Motor neuron (in vitro differentiated cells): Measurements from ENCODE around the gene CEP72. TPM values are rescaled to one million over a fixed set of nuclear protein-coding genes. Genes with fewer than 3 reads are reported as not detected.

Source experiments
- total RNA-seq, 8 experiments: library from RNA; unstranded; fragments of 300-600 nt; gene quantifications; 2 replicates each; pipeline versions ENCODE4 v1.2.3 to v1.2.4, GENCODE V29; 2022

CEP72 gene
- total RNA-seq, 8 experiments from 2014 or later: 0.71 to 18.0 (median 2.1) TPM

Other genes starting within 250 kb of the CEP72 start
- gene EXOC3, start 169.2 kb upstream of the CEP72 start, total RNA-seq: 10 to 100 TPM; 17.1 to 69.6 (median 25.0) TPM
- gene SLC9A3, start 87.9 kb upstream of the CEP72 start, total RNA-seq: 10 to 100 TPM in 1 of 8 experiments, 1 to 10 TPM in 6, under 1 TPM in 1; 0.97 to 92.5 (median 1.6) TPM
- gene TPPP, start 81.0 kb downstream of the CEP72 start, total RNA-seq: 10 to 100 TPM in 2 of 8 experiments, 1 to 10 TPM in 5, under 1 TPM in 1; 0.31 to 23.5 (median 7.3) TPM
- gene ZDHHC11B, start 172.4 kb downstream of the CEP72 start, total RNA-seq: 1 to 10 TPM in 5 of 8 experiments, under 1 TPM in 2, not detected in 1; 0.24 to 8.6 (median 3.3) TPM
- gene ZDHHC11, start 238.6 kb downstream of the CEP72 start, total RNA-seq: 10 to 100 TPM in 3 of 8 experiments, 1 to 10 TPM in 5; 2.0 to 11.9 (median 6.8) TPM